ENCODE measurements around the gene VANGL1.
"Not testable (repeated sequence)": the region's sequence is repeated elsewhere in the genome, so short reads cannot be mapped to it uniquely, and the experiment has no call there.

Gene VANGL1

DNA sequence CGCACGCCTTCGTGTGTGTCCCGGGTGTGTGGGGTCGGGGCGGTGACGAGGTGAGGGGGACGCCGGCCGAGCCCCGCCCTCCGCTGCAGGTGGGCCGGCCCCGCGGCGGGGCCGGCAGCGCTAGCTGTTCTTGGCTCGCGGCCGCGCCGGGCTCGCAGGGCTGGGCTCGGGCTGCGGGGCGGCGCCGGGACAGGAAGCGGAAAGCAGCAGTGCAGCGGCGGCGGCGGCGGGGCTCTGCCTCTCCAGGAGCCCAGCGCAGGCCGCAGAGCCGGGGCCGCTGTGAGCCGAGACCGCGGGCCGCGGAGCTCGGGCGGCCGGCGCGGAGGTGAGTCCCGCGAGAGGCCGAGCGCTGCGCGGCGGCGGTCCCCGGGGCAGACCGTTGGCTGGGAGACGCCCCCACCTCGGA is at the start of gene VANGL1:
Gene VANGL1 (plus strand): TSS at position 209 of the 406 bp plus-strand sequence. CDS start 9,444 bp downstream, outside the sequence.
- no peak for FAIRE-seq

DNA sequence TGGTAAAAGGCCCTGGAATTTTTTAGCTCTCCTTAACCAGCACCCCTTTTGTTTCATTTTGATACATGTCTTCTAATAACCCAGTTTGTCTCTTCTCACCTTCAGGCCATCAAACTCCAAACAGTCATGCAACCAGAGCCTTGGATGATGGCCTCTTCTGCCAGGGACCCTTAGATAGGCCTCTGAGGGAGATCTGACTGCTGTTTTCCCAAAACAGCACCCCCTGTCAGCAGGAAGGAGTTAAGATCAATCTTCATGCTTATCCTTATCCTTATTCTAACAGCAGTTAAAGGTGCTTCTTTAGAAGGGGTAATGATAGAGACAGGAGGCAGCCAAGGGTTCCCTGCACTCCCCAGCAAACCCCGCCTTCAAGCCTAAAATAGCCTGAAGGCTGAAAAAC is 49.5 kb upstream of the VANGL1 start:
- no peak for FAIRE-seq

DNA sequence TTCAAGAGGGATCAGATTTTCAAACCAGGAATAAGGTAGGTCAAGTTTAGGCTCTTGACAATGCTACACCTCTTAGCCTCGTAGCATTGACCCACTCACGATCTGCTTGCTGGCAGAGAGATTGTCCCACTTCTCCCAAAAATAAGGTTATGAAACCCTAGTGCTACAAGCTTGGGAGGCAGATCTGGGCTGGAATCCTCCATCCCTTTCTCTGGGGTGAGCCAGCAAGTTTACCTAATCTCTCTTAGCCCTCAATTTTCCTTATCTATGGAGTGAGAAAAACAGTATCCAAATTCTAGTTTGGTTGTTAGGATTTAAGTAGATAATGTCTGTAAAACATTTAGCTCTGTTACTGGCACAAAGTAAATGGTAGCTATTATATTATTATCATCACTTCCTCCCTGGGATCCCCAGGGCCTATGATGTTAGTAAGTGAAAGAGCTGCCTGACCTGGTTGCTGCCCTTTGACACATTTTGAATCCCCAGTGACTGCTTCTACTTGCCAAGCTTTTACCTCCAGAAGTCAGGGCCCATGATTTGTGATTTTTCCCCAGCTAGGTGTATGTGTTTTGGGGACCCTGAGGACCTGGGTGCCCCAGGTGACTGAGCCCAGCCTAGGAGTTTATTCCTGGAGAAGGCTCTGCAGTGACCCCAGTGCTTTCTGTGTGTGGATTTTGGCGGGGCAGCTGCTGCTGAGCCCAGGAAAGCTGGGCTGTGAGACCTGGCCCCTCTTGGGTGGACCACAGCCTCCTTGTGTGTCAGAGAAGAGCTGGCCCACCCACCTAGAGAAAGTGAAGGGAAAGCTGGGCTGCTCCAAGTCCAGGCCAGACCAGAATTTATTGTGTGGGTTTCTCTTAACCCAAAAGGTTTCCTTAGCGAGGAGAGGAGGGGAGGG is 48.2 kb upstream of the VANGL1 start:
- no peak for FAIRE-seq

DNA sequence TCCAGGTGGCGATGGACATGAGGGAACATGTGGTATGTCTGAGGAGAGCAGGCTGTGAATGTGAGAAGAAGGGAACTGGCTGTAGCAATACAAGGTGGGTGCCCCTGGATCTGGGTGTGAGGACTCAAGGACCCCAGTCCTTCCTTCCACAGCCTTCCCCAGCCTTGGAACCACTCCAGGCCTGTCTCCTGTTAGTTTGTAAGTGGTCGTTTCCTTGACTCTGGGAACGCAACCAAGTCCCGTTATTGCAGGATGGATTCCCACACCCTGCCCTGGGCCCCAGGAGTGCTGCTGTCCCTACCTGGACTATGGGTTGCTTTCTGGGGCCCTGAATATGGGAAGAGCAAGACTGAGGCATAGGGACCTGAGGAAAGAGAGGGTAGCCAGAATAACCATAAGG is 47.2 kb upstream of the VANGL1 start:
- FAIRE-seq, result no peak

DNA sequence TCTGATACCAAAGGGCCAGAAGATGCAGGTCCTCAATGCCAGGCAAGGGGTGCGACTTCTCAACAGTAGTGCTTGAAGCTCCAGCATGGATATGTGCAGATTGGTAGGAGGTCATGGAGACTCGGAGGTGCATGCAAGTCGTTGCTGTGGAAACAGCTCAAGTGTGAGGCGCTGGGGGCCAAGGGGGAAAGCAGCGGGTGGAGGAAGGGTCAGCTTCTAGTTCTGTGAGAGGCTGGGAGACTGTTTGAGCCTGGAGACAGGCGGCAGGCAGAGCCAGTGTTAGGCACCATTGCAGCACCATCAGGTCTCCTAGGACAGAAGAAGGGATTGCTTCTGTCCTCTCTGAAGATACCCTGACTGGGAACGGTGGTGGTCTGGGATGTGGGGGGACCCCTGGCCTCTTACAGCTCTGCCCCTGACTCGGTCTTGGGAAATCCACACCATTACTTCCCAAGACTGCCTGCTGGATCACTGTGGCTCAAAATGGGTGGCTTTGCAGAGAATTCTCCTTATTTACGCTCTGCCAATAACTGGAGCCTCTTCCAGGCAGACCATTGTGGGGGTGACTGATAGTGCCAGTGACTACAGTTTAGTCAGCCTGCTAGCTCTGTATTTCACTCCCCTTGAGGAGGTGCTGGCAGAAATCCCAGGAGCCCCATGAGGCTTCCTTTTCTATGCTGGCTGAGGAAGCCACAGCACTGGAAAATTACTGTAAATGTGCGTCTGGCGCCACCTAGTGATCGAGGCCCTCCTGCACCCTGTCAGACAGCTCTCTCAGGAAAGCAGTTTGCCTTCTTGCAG is 46.3 kb upstream of the VANGL1 start:
- no peak for FAIRE-seq

DNA sequence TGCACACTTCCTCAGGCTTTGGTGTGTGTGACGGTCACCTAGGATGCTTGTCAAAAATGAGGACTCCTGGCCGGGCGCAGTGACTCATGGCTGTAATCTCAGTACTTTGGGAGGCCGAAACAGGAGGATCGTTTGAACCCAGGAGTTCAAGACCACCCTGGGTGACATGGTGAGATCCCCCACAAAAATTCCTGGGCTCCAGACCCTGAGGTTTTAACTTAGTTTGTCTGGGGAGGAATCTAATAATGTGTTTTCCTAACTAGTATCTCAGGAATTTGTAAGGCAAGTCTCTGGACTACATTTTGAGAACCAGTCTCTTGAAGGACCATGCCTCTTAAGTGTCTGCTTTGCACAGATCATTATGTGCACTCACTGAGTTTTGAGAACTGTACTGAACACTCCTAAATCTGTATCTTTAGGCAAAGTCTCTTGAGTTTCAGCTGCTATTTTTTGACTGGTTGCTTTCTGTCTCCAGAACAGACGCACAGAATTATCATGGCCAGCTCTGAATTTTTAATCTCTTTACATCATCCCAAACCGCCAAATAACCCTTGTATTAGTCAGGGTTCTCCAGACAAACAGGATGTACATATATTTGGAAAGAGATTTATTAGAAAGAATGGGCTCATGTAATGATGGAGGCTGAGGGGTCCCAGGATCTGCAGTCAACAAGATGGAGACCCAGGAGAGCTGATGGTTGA is 45.5 kb upstream of the VANGL1 start:
- FAIRE-seq, result no peak

DNA sequence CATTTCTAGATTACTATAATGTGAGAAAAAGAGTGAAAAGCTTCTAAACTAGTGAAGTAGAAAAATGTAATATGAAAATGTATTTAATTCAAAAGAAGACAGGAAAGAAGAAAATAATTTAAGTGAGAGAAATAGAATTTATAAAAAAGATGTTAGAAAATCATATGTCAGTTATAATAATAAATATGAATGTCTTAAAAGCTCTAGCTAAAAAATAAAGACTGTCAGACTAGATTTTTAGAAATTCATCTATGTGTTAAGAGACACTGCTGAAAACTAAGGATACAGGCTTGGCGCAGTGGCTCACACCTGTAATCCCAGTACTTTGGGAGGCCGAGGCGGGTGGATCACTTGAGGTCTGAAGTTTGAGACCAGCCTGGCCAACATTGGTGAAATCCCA is 37.3 kb upstream of the VANGL1 start:
- no peak for FAIRE-seq

DNA sequence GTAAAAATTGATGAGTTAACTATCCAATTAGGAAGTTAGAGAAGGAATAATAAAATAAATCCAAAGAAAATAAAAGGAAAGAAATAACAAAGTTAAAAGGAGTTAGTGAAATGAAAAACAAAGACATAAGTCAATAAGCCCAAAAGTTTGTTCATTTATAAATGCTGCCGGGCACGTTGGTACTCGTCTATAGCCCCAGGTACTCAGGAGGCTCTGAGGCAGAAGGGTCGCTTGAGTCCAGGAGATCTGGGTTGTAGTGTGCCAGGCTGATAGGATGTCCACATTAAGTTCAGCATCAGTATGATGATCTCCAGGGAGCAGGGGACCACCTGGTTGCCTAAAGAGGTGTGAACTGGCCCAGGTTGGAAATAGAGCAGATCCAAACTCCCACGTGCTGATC is 35.5 kb upstream of the VANGL1 start:
- no peak for FAIRE-seq

DNA sequence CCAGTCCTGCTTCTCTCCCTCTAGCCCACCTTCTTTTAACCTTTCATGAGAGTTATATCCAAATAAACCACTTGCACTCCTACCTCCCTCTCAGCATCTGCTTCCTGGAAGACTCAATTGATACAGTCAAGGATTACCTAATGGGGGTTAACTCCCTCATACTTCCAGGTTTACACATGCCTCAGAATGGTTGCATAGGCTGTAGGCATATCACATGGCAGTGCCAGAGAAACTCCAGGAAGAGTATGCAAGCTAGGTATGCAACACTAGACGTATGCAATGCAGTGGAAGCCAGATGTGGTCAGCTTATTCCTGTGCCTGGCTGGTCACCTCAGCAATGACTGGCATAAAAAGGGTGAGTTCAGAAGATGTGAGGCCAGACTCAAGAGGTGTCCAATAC is 32.7 kb upstream of the VANGL1 start:
- no peak for FAIRE-seq

DNA sequence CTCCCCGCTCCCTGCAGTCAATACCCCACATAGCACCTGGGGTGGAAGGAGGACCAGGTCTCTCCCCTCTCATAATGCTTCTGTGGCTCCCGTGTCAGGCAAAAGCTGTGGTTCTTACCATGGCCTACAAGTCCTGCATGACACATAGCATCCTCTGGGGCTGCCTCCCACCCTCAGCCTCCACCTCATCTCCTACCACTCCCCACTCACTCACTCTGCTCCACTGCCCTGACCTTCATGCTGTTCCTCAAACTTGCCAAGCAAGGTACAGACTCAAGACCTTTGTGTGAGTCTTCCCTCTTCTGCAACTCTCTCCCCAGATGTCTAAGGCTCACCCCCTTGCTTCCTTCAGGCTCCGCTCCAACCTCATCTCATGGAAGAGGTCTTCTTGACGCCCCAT is 28.0 kb upstream of the VANGL1 start:
- FAIRE-seq, result no peak

DNA sequence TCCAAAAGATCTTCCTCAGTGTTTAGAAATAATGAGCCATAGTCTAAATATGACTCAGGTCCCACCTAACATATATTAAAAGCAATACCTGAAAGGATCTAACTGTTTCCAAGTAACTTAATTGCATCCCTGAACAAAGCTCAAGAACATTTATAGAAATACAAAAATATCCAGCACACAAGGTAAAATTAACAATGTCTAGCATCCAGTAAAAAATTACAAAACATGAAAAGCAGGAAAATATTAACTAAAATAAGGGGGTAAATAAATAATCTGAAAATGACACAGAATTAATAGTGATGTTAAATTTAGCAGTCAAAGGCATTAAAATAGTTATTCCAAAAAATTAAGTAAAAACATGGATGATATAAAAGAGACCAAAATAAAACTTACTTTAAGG is 21.3 kb upstream of the VANGL1 start:
- FAIRE-seq, result peak; percentile 62

DNA sequence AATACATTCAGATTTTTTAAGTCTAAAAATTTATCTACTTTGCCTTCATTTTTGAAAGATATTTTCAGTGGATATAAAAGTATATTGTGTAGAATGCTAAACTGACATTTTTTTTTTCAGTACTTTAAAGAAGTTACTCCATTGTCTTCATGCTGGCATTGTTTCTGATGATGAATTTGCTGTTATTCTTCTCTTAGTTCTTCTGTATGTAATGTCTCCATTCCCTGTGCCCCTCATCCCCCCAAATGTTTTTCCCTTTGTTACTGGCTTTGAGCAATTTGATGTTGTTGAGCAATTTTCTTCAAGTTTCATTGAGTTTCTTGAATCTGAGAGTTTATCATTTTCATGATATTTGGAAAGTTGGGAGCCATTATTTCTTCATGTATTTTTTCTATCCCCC is 20.8 kb upstream of the VANGL1 start:
- FAIRE-seq, result no peak

DNA sequence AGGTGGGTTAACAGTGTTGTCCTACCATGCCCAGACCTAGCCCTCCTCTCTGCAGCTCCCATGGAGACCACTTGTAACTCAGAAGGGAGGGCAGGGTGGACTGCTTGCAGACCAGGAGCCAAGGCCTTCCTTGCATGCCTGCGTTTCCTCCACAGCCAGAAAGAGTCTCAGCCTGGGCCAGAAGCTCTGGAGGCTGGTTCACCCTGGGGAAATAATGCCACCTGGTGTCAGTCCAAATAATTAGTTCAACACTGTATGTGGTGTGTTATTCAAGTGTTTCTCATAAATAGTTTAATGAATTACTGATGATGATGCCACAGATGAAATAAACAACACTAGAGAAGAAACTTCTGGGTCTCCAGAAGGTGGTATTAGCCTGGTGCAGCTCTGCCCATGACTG is 16.9 kb upstream of the VANGL1 start:
- no peak for FAIRE-seq

DNA sequence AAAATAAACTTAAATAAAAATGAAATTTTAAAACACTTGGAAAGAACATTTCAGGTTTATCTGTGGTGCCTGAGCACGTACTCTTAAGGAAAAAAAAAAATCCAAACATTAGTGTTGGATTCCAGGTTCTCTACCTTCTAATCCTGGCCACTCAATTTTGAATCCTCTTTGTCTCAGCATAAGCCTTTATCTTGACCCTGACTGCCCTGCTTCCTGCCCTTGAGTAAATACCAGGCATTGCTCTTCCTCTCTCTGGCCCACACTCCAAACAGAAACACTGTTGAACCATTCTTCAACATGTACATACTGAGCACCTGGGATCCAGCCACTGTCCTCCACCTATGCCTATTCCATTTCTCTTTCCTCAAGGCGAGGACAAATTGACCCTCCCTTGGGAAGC is 11.4 kb upstream of the VANGL1 start:
- no peak for FAIRE-seq

DNA sequence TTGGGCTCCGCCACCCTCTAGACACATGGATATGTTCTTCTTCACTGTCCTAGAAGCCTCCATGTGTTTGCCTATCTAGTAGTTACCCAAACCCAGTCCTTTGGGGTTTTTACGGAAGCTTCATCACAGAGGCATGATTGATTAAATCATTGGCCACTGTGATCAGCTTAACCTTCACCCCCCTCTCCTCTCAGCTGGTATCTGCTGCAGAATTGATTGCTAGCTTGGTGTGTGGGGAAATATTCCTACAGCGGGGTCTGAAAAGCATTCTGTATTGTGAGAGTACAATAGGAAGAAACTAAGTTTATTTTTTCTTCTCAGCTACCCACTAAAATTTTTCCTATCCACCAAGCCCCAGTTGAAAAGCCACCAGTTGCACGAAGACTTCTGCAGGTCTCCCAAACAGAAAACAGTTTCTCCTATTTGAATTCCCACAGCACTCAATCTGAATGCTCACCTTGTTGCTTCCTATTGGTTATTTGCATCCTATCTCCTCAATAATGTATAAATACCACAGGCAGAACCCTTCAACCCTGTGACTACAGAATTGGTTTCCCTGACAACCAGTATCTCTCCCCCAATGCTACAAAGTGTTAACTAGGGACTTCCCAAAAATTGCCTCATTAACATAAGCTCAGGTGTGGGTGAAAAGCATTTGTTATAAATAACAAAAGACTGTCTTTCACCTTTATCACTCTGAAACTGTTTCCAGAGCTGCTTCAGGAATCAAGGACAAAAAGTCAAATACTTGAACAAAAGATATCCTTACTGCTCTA is 9.3 kb upstream of the VANGL1 start:
- no peak for FAIRE-seq

DNA sequence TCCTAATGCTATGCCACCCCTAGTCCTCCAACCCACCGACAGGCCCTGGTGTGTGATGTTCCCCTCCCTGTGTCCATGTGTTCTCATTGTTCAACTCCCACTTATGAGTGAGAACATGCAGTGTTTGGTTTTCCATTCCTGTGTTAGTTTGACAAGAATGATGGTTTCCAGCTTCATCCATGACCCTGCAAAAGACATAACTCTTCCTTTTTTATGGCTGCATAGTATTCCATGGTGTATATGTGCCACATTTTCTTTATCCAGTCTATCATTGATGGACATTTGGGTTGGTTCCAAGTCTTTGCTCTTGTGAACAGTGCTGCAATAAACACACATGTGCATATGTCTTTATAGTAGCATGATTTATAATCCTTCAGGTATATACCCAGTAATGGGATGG is 8.2 kb upstream of the VANGL1 start:
- not testable (repeated sequence) for FAIRE-seq

DNA sequence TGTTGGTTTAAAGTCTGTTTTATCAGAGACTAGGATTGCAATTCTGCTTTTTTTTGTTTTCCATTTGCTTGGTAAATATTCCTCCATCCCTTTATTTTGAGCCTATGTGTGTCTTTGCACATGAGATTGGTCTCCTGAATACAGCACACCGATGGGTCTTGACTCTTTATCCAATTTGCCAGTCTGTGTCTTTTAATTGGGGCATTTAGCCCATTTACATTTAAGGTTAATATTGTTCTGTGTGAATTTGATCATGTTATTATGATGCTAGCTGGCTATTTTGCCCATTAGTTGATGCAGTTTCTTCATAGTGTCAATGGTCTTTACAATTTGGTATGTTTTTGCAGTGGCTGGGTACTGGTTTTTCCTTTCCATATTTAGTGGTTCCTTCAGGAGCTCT is 4.5 kb upstream of the VANGL1 start:
- FAIRE-seq, result not testable (repeated sequence)

DNA sequence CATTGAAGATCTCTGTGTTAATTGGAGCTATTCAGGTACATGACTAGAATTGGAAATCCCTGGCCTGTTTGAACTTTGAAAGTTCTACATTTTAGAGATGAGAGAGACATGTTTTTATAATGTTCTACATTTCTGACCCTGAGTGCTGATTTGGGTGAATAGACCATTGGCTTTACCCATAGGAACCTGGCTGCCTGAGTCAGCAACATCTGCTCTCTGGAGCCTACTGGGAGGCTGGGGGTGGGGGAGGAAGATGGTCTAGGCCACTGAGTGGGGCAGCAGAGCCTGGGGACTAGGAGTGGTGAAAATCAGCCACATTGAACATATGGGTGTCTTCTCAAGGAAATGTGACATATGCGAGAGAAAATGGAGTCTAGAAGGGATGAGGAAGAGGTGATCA is 1.4 kb upstream of the VANGL1 start:
- FAIRE-seq, result no peak

DNA sequence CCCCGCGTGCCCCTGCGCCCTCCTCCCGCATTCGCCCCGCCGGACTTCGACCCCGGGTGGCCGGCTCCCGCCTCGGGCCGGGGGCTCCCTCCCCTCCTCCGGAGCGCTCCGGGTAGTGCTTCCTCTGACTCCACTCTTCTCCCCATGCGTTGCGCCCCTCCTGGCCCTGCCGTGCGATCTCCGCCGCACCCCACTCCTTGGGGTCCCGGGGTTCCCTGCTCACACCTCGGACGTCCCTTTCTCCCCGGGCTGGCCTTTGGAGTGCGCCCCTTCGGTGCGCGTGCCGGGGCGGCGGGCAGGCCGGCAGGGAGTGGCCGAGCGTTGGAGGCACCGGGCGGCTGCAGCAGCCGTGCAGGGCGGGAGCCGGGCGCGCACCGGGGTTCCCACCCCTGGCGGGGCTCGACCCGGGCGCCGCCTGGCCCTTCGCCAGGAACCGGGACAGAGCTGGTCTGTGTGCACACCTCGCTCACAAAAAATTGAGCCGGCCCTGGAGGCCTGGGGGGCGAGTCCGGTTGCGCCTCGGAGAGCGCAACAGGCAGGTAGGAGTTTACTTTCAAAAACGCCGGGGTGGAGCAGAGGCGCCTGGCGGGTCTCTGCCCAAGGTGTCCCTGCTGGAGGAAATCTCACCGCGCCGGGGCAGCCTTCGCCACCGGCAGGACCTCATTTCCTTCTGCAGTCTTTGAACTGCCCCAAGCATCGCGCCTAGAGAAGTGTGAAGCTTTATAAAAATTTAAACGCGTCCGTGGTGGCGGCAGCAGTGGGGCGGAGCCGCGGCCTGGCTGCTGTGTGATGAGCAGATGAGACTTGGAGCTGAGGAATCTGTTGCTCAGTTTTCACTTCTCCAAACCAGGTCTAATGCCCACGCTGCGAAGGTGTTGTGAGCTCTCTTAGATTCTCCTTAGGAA is 650 bp downstream of the VANGL1 start:
- FAIRE-seq, result no peak

DNA sequence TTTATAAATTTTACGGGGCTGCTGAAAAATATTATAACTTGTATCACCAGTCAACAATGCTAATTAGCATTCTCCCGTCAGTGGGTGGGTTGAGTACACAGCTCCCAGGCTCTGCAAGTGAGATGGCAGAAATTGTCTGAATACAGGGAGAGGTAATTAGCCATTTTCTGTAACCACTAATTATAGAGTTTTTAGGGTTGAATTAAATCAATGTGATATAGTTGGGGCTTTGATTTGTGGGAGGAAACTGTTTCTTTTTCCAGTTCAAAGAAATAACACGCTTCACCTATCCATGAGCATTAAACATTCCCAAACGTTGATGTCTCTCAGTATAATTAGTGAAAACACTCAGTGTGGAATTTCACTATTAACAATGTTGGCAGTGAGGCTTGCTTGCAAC is 1.5 kb downstream of the VANGL1 start:
- no peak for FAIRE-seq

DNA sequence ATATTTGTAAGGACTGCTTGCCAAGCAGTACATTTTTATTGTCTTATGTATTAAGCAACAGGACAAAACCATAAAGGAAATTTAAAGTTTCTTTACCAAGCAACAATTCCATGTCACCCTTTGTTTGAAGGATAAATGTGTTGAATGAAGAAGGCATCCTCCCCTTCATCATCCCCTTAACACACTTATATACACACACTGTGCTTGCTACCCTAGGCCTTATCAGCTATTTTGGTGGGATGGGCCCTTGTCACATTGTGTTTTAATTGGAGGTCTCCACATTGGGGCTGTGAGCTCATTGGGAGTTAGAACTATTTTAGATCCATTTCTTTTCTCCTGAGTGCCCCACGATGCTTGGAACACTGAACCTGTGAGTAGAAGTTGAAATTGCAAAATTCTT is 1.9 kb downstream of the VANGL1 start:
- no peak for FAIRE-seq

DNA sequence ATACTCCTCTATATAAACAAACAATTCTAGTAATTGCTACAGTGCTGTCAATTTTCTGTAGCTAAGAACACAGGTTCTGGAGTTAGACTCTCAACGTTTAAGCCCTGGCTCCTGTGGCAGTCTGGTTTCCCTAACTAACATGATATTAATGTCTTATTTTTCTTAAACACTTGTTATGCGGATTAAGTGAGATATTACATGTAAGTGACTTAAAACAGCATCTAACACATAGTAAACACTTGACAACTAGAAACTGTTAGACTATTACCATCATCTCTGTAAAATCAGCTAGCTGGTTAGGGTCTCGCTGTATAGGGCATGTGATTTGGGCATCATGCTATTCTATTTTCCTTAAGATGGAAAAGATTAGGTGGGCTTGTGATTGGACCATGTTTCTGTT is 2.3 kb downstream of the VANGL1 start:
- no peak for FAIRE-seq

Measured in colon (tissue), 2 donors.